Activated T-helper 1 cell treated with anti-CD3 and anti-CD28 coated beads, Interleukin-12 subunit alpha, Interleukin-12 subunit beta, Interleukin-2, Interleukin-4 antibody, amounts not matched to agents 30 ng/mL and 10 ng/mL and 1 ng/mL, durations not matched to agents 14 hours and 24 hours and 36 hours (primary cell): ENCODE measurements around the gene C1orf167. TPM values are rescaled to one million over a fixed set of nuclear protein-coding genes. Genes with fewer than 3 reads are reported as not detected.
A peak's percentile ranks its signal among the peaks of the same experiment; 100 is the strongest.

Source experiments
- DNase-seq: peaks from one replicate; pipeline ENCODE4 v3.0.0; 2021; ENCODE audit warnings: low spot score
- H3K27ac Mint-ChIP-seq: one replicate; pipeline ENCODE4 v1.8.0; 2021; ENCODE audit warnings: mild to moderate bottlenecking, mixed read lengths
- H3K27me3 Mint-ChIP-seq: one replicate; pipeline ENCODE4 v1.8.0; 2022; ENCODE audit warnings: mild to moderate bottlenecking, moderate library complexity, mixed read lengths; ENCODE audit not compliant: insufficient read depth
- H3K36me3 Mint-ChIP-seq: one replicate; pipeline ENCODE4 v1.8.0; 2021; ENCODE audit warnings: low read depth, mixed read lengths
- H3K4me1 Mint-ChIP-seq: one replicate; pipeline ENCODE4 v1.8.0; 2021; ENCODE audit warnings: low read depth, mixed read lengths
- H3K4me3 Mint-ChIP-seq: one replicate; pipeline ENCODE4 v1.8.0; 2021; ENCODE audit warnings: mild to moderate bottlenecking, moderate library complexity, mixed read lengths
- H3K9me3 Mint-ChIP-seq: one replicate; pipeline ENCODE4 v1.8.0; 2021; ENCODE audit warnings: mixed read lengths
- intact Hi-C: fragments of 100-400 bp; cut with micrococcal nuclease; formaldehyde crosslinking; loops from one replicate; pipeline ENCODE4 v1.15.1; 2024
- total RNA-seq: library from RNA; stranded (reverse); gene quantifications from 2 replicates; pipeline ENCODE4 v1.2.3, GENCODE V29; 2022

Gene C1orf167
- not detected in 2 replicates for total RNA-seq

GRCh38 chr1:11761988-11762406 is at the start of gene C1orf167:
C1orf167 (plus strand) TSS chr1:11762193; CDS start chr1:11764401, 2,208 bp downstream.
- no peaks in the 10 kb centered on the region for H3K9me3 Mint-ChIP-seq
- intact Hi-C loops, result loop anchor here (1.0 kb wide), 1 partner anchor 44 kb away; the partner anchor contains the start of gene CLCN6
- H3K27me3 Mint-ChIP-seq, result peaks cover 21% of the 10 kb centered on the region
- no peaks in the 10 kb centered on the region for H3K4me1 Mint-ChIP-seq
- no peak within 1 kb of the TSS for H3K4me3 Mint-ChIP-seq
- H3K36me3 Mint-ChIP-seq, result no peaks in the 10 kb centered on the region
- H3K27ac Mint-ChIP-seq, result no peak within 1 kb of the TSS
- peak; percentile 27 for DNase-seq

GRCh38 chr1:11712285-11712684 is 49.7 kb upstream of the C1orf167 start:
- Mint-ChIP-seq H3K4me3 (no peak overlapping the region), H3K27me3 (peaks cover 7% of the 10 kb centered on the region), H3K36me3 (no peaks in the 10 kb centered on the region), H3K27ac (no peak overlapping the region), H3K4me1 (no peaks in the 10 kb centered on the region), H3K9me3 (no peaks in the 10 kb centered on the region)
- intact Hi-C loops, result no loop called here
- DNase-seq, result no peak

- Mint-ChIP-seq H3K4me1 (no peaks in the 10 kb centered on the region), H3K27ac (no peak overlapping the region)
- intact Hi-C loops, result no loop called here
Observed at GRCh38 chr1:11713095-11713494, 48.9 kb upstream of the C1orf167 start.

GRCh38 chr1:11714831-11715575 is 47.0 kb upstream of the C1orf167 start:
- Mint-ChIP-seq H3K27me3 (peaks cover 7% of the 10 kb centered on the region), H3K4me1 (peaks cover 15% of the 10 kb centered on the region), H3K27ac (no peak overlapping the region), H3K9me3 (no peaks in the 10 kb centered on the region), H3K36me3 (no peaks in the 10 kb centered on the region), H3K4me3 (no peak overlapping the region)
- no peak for DNase-seq
- intact Hi-C loops, result no loop called here

More at GRCh38 chr1:11713095-11713494, 48.9 kb upstream of the C1orf167 start:
- Mint-ChIP-seq H3K9me3 (no peaks in the 10 kb centered on the region), H3K27me3 (peaks cover 7% of the 10 kb centered on the region), H3K36me3 (no peaks in the 10 kb centered on the region), H3K4me3 (no peak overlapping the region)
- no peak for DNase-seq

- peaks cover 6% of the 10 kb centered on the region for H3K27me3 Mint-ChIP-seq
- H3K4me3 Mint-ChIP-seq, result peak overlapping the region; percentile 81
Observed at GRCh38 chr1:11719313-11720032, 42.5 kb upstream of the C1orf167 start.

GRCh38 chr1:11720033-11720376 is 42.0 kb upstream of the C1orf167 start:
- H3K27ac Mint-ChIP-seq, result no peak overlapping the region
- DNase-seq, result no peak
- H3K36me3 Mint-ChIP-seq, result no peaks in the 10 kb centered on the region
- H3K4me1 Mint-ChIP-seq, result peaks cover 16% of the 10 kb centered on the region
- peak overlapping the region; percentile 81 for H3K4me3 Mint-ChIP-seq
- peaks cover 6% of the 10 kb centered on the region for H3K27me3 Mint-ChIP-seq
- no peaks in the 10 kb centered on the region for H3K9me3 Mint-ChIP-seq
- intact Hi-C loops, result loop anchor here (10.0 kb wide), 1 partner anchor 245 kb away; the partner anchor contains the start of gene DISP3

More at GRCh38 chr1:11719313-11720032, 42.5 kb upstream of the C1orf167 start:
- H3K27ac Mint-ChIP-seq, result peak overlapping the region; percentile 78
- H3K36me3 Mint-ChIP-seq, result no peaks in the 10 kb centered on the region
- peak; percentile 72 for DNase-seq
- H3K9me3 Mint-ChIP-seq, result no peaks in the 10 kb centered on the region
- intact Hi-C loops, result loop anchor here (1.0 to 10.0 kb wide), 6 partner anchors 38 to 683 kb away; partner anchors contain the start of genes DISP3, FBXO6 and MAD2L2
- peaks cover 16% of the 10 kb centered on the region for H3K4me1 Mint-ChIP-seq

GRCh38 chr1:11720525-11720924 is 41.5 kb upstream of the C1orf167 start:
- H3K36me3 Mint-ChIP-seq, result no peaks in the 10 kb centered on the region
- no peak for DNase-seq
- H3K4me1 Mint-ChIP-seq, result peaks cover 20% of the 10 kb centered on the region
- H3K9me3 Mint-ChIP-seq, result no peaks in the 10 kb centered on the region
- no peak overlapping the region for H3K4me3 Mint-ChIP-seq
- intact Hi-C loops, result loop anchor here (10.0 kb wide), 1 partner anchor 246 kb away; the partner anchor contains the start of gene DISP3
- no peak overlapping the region for H3K27ac Mint-ChIP-seq
- peaks cover 6% of the 10 kb centered on the region for H3K27me3 Mint-ChIP-seq

GRCh38 chr1:11721311-11721710 is 40.7 kb upstream of the C1orf167 start:
- DNase-seq, result no peak
- Mint-ChIP-seq H3K4me3 (no peak overlapping the region), H3K27ac (no peak overlapping the region), H3K9me3 (no peaks in the 10 kb centered on the region), H3K4me1 (peaks cover 24% of the 10 kb centered on the region), H3K27me3 (peaks cover 6% of the 10 kb centered on the region), H3K36me3 (no peaks in the 10 kb centered on the region)
- intact Hi-C loops, result loop anchor here (10.0 kb wide), 1 partner anchor 247 kb away; the partner anchor contains the start of gene DISP3

GRCh38 chr1:11722538-11722937 is 39.5 kb upstream of the C1orf167 start:
- H3K36me3 Mint-ChIP-seq, result no peaks in the 10 kb centered on the region
- intact Hi-C loops, result loop anchor here (10.0 kb wide), 1 partner anchor 248 kb away; the partner anchor contains the start of gene DISP3
- no peak for DNase-seq
- H3K27ac Mint-ChIP-seq, result no peak overlapping the region
- no peaks in the 10 kb centered on the region for H3K9me3 Mint-ChIP-seq
- peaks cover 24% of the 10 kb centered on the region for H3K4me1 Mint-ChIP-seq
- H3K27me3 Mint-ChIP-seq, result peaks cover 3% of the 10 kb centered on the region
- no peak overlapping the region for H3K4me3 Mint-ChIP-seq

- no peaks in the 10 kb centered on the region for H3K9me3 Mint-ChIP-seq
- peaks cover 21% of the 10 kb centered on the region for H3K4me1 Mint-ChIP-seq
- no peak for DNase-seq
- no peak overlapping the region for H3K4me3 Mint-ChIP-seq
- no peaks in the 10 kb centered on the region for H3K36me3 Mint-ChIP-seq
- H3K27me3 Mint-ChIP-seq, result peaks cover 3% of the 10 kb centered on the region
- intact Hi-C loops, result loop anchor here (10.0 kb wide), 1 partner anchor 251 kb away; the partner anchor contains the start of gene DISP3
- H3K27ac Mint-ChIP-seq, result no peak overlapping the region
Observed at GRCh38 chr1:11725616-11726015, 36.4 kb upstream of the C1orf167 start.

GRCh38 chr1:11727119-11727518 is 34.9 kb upstream of the C1orf167 start:
- Mint-ChIP-seq H3K4me1 (peaks cover 32% of the 10 kb centered on the region), H3K4me3 (no peak overlapping the region), H3K9me3 (no peaks in the 10 kb centered on the region)

GRCh38 chr1:11728126-11728806 is 33.7 kb upstream of the C1orf167 start:
- Mint-ChIP-seq H3K27ac (no peak overlapping the region), H3K27me3 (peaks cover 3% of the 10 kb centered on the region), H3K4me3 (no peak overlapping the region), H3K36me3 (no peaks in the 10 kb centered on the region), H3K4me1 (peaks cover 36% of the 10 kb centered on the region), H3K9me3 (no peaks in the 10 kb centered on the region)
- DNase-seq, result no peak
- intact Hi-C loops, result loop anchor here (10.0 kb wide), 1 partner anchor 253 kb away; the partner anchor contains the start of gene DISP3

More at GRCh38 chr1:11727119-11727518, 34.9 kb upstream of the C1orf167 start:
- no peak overlapping the region for H3K27ac Mint-ChIP-seq
- H3K36me3 Mint-ChIP-seq, result no peaks in the 10 kb centered on the region
- H3K27me3 Mint-ChIP-seq, result peaks cover 3% of the 10 kb centered on the region
- intact Hi-C loops, result loop anchor here (10.0 kb wide), 1 partner anchor 252 kb away; the partner anchor contains the start of gene DISP3
- DNase-seq, result no peak
